Loucy (cell line): ENCODE results near the gene KAT6B.

Experiments
- H2AFZ ChIP-seq: fragments of 200-600 bp; sonication (generic); 2 replicates; pipeline ENCODE4 v1.6.0; 2016; ENCODE audit warnings: antibody characterized with exemption, mild to moderate bottlenecking, low read length, moderate library complexity
- H3F3A ChIP-seq: fragments of 200-600 bp; 2 replicates; pipeline ENCODE4 v1.6.0; 2016; ENCODE audit warnings: antibody characterized with exemption, low read depth, mild to moderate bottlenecking
- H3K27me3 ChIP-seq: fragments of 200-600 bp; sonication (generic); 2 replicates; pipeline ENCODE4 v1.6.1; 2014; ENCODE audit warnings: low read length, mild to moderate bottlenecking; ENCODE audit not compliant: insufficient read depth, poor library complexity, severe bottlenecking
- H3K36me3 ChIP-seq: fragments of 200-600 bp; sonication (generic); 2 replicates; pipeline ENCODE4 v1.6.1; 2016; ENCODE audit warnings: low read length; ENCODE audit not compliant: insufficient read depth
- H3K4me1 ChIP-seq: fragments of 200-600 bp; sonication (generic); 2 replicates; pipeline ENCODE4 v1.5.1; 2014; ENCODE audit warnings: low read length, mild to moderate bottlenecking; ENCODE audit not compliant: insufficient read depth, poor library complexity, severe bottlenecking
- H3K4me2 ChIP-seq: fragments of 200-600 bp; sonication (generic); 2 replicates; pipeline ENCODE4 v1.6.0; 2014; ENCODE audit warnings: antibody characterized with exemption, low read length, low read depth, mild to moderate bottlenecking; ENCODE audit not compliant: poor library complexity, severe bottlenecking
- H3K4me3 ChIP-seq: fragments of 200-600 bp; sonication (generic); 2 replicates; pipeline ENCODE4 v1.5.1; 2014; ENCODE audit warnings: low read length, mild to moderate bottlenecking, mixed read lengths; ENCODE audit not compliant: poor library complexity, severe bottlenecking
- H3K79me2 ChIP-seq: fragments of 200-600 bp; sonication (generic); 2 replicates; pipeline ENCODE4 v1.6.1; 2014; ENCODE audit warnings: low read length; ENCODE audit not compliant: insufficient read depth
- H3K9ac ChIP-seq: fragments of 200-600 bp; sonication (generic); 2 replicates; pipeline ENCODE4 v1.6.0; 2014; ENCODE audit warnings: mild to moderate bottlenecking, low read depth, low read length, moderate library complexity; ENCODE audit not compliant: poor library complexity, severe bottlenecking
- H3K9me2 ChIP-seq: fragments of 200-600 bp; sonication (generic); replicated peaks from 2 replicates; pipeline ENCODE4 v1.6.1; 2016; ENCODE audit warnings: low read depth, low read length, mixed read lengths
- H3K9me3 ChIP-seq: fragments of 200-600 bp; sonication (generic); 2 replicates; pipeline ENCODE4 v1.6.1; 2014; ENCODE audit warnings: mild to moderate bottlenecking, antibody characterized with exemption, low read length, low read depth; ENCODE audit not compliant: insufficient read depth
- H4K20me1 ChIP-seq: fragments of 200-600 bp; sonication (generic); 2 replicates; pipeline ENCODE4 v1.6.0; 2014; ENCODE audit warnings: antibody characterized with exemption, low read length, mild to moderate bottlenecking; ENCODE audit not compliant: insufficient read depth, poor library complexity, severe bottlenecking
- EZH2phosphoT487 ChIP-seq: fragments of 200-600 bp; IDR thresholded peaks from 2 replicates; pipeline ENCODE4 v1.6.1; 2018; ENCODE audit warnings: antibody characterized with exemption, mild to moderate bottlenecking, moderate library complexity, borderline replicate concordance
- TF ChIP-seq, protein P1 (sequence below): fragments of 200-600 bp; sonication (generic); conservative IDR thresholded peaks from 2 replicates; pipeline ENCODE4 v1.5.1; 2014; ENCODE audit warnings: mild to moderate bottlenecking, antibody characterized with exemption, low read length

KAT6B gene

DNA sequence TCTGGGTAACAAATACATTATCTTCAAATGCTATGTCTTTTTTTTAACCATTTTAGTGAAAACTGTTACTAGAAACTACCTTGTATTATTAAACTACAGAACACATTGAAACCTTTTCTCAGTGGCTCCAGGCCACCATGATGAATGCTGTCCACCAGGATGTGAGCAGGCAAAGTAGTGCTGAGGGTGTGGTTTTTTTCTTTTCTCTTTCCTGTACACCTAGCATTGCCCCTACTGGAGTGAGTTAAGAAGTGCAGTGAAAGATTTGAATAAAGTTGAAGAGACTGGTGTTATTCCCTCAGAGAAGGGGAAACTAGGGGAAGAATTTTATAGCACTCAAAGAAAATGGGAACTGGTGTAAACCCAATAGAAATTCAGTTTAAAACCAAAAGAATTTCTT is 165.0 kb downstream of the KAT6B start:
- no peaks in the 10 kb centered on the region for H3K27me3 ChIP-seq
- H3K9me3 ChIP-seq, result no peaks in the 10 kb centered on the region
- no peaks in the 10 kb centered on the region for H4K20me1 ChIP-seq
- H2AFZ ChIP-seq, result no peak overlapping the region
- H3K4me1 ChIP-seq, result peaks cover 38% of the 10 kb centered on the region
- no peak overlapping the region for H3K4me2 ChIP-seq
- TF ChIP-seq EZH2phosphoT487, result no peak
- TF ChIP-seq, protein P1, sequence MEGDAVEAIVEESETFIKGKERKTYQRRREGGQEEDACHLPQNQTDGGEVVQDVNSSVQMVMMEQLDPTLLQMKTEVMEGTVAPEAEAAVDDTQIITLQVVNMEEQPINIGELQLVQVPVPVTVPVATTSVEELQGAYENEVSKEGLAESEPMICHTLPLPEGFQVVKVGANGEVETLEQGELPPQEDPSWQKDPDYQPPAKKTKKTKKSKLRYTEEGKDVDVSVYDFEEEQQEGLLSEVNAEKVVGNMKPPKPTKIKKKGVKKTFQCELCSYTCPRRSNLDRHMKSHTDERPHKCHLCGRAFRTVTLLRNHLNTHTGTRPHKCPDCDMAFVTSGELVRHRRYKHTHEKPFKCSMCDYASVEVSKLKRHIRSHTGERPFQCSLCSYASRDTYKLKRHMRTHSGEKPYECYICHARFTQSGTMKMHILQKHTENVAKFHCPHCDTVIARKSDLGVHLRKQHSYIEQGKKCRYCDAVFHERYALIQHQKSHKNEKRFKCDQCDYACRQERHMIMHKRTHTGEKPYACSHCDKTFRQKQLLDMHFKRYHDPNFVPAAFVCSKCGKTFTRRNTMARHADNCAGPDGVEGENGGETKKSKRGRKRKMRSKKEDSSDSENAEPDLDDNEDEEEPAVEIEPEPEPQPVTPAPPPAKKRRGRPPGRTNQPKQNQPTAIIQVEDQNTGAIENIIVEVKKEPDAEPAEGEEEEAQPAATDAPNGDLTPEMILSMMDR, result peak; percentile 74
- H3F3A ChIP-seq, result no peaks in the 10 kb centered on the region; the same call in 1 of the 2 replicates
- no peak overlapping the region for H3K9ac ChIP-seq
- H3K9me2 ChIP-seq, result no peaks in the 10 kb centered on the region
- peaks cover 58% of the 10 kb centered on the region for H3K36me3 ChIP-seq
- no peak overlapping the region for H3K4me3 ChIP-seq
- no peaks in the 10 kb centered on the region for H3K79me2 ChIP-seq

DNA sequence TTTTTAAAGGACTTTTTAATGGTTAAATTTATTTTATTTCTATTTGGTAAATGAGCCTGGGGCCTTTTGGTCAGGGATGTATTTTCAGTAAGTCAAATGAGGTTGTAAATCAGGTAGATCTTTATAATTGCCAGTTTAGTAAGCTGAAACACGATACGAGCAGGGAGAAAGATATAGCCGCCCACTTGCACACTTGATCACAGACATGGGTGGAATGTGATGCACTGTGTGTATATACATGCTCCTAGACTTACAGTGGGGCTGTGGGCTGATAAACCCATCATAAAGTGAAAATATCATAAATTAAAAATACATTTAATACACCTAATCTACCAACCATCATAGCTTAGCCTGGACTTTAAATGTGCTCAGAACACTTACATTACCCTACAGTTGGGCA is 165.7 kb downstream of the KAT6B start:
- Histone ChIP-seq H3K79me2 (no peaks in the 10 kb centered on the region), H3K4me2 (no peak overlapping the region), H3F3A (no peaks in the 10 kb centered on the region; the same call in 1 of the 2 replicates), H3K4me3 (no peak overlapping the region), H3K4me1 (peaks cover 38% of the 10 kb centered on the region), H3K27me3 (no peaks in the 10 kb centered on the region), H3K9me3 (no peaks in the 10 kb centered on the region), H3K36me3 (peaks cover 59% of the 10 kb centered on the region), H3K9ac (no peak overlapping the region), H4K20me1 (no peaks in the 10 kb centered on the region), H2AFZ (no peak overlapping the region), H3K9me2 (no peaks in the 10 kb centered on the region)
- TF ChIP-seq, protein P1, result no peak
- TF ChIP-seq EZH2phosphoT487, result no peak

DNA sequence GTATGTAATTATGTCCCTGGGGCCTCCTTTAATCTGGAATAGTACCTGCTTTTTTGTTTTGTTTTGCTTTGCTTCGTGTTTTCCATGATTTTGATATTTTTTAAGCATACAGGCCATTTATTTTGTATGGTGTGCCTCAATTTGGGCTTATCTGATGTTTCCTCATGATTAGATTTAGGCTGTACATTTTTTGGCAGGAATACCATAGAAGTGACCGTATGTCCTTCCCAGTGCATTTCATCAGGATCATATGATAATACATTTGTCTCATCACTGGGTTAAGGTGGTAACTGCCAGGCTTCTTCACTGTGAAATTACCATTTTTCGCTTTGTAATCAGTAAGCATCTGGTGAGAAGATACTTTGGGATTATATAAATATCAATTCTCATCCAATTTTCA is 167.2 kb downstream of the KAT6B start:
- H3K79me2 ChIP-seq, result no peaks in the 10 kb centered on the region
- no peaks in the 10 kb centered on the region for H3K9me3 ChIP-seq
- no peak overlapping the region for H3K4me2 ChIP-seq
- H3K4me3 ChIP-seq, result no peak overlapping the region
- H3K9ac ChIP-seq, result no peak overlapping the region
- no peaks in the 10 kb centered on the region for H4K20me1 ChIP-seq
- H3K9me2 ChIP-seq, result no peaks in the 10 kb centered on the region
- peaks cover 24% of the 10 kb centered on the region for H3K4me1 ChIP-seq
- H3K36me3 ChIP-seq, result peaks cover 67% of the 10 kb centered on the region
- no peaks in the 10 kb centered on the region for H3K27me3 ChIP-seq
- TF ChIP-seq, protein P1, result no peak
- TF ChIP-seq EZH2phosphoT487, result no peak
- H3F3A ChIP-seq, result no peaks in the 10 kb centered on the region
- no peak overlapping the region for H2AFZ ChIP-seq
